CD4-positive, alpha-beta T cell treated with Interferon alpha-2 for 1 hour (primary cell): ENCODE data around the gene TBC1D8.

ENCODE experiments used
- DNase-seq, 2 donors: peaks; one replicate each; pipeline ENCODE4 v3.0.0-alpha.2; 2020 to 2022

Gene TBC1D8

GRCh38 chr2:100995309-100996075, 155.7 kb downstream of the TBC1D8 start:
- no peak for DNase-seq

DNA sequence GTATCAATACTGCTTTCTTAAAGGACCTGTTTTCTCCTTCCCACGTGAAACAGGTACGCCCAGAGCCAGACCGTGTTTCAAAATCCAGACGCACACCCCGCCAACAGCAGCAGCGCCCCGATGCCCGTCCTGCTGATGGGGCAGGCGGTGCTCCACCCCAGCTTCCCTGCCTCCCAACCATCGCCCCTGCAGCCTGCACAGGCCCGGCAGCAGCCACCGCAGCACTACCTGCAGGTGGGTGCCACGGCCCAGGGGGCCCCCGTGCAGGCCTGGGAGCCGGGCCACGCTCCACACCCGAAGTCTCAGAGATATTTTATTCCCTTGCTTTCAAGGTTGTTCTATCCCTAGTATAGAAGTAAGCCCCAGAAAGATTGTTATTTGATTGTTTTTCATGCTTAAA, 157.9 kb downstream of the TBC1D8 start:
- no peak for DNase-seq

DNA sequence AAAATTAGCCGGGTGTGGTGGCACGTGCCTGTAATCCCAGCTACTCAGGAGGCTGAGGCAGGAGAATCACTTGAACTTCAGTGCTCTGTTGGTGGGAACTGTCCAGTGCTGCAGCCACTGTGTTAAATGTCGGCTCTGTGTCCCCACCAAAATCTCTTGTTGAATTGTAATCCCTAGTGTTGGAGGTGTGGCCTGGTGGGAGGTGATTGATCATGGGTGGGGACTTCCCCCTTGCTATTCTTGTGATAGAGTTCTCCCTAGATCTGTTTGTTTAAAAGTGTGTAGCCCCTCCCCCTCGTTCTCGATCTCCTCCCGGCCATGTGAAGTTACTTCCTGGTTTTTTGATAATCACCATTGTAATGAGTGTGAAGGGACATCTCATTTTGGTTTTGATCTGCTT, 158.9 kb downstream of the TBC1D8 start:
- DNase-seq = no peak

GRCh38 chr2:100991404-100991773, 159.8 kb downstream of the TBC1D8 start:
- DNase-seq = no peak

- DNase-seq = no peak
Measured at GRCh38 chr2:100990650-100991403, 160.4 kb downstream of the TBC1D8 start.

GRCh38 chr2:100990166-100990565, 161.0 kb downstream of the TBC1D8 start:
- no peak for DNase-seq

- no peak for DNase-seq
Measured at GRCh38 chr2:100989666-100990065, 161.5 kb downstream of the TBC1D8 start.

GRCh38 chr2:100988630-100989417, 162.4 kb downstream of the TBC1D8 start:
- no peak for DNase-seq

GRCh38 chr2:100987974-100988373, 163.2 kb downstream of the TBC1D8 start:
- no peak for DNase-seq

DNA sequence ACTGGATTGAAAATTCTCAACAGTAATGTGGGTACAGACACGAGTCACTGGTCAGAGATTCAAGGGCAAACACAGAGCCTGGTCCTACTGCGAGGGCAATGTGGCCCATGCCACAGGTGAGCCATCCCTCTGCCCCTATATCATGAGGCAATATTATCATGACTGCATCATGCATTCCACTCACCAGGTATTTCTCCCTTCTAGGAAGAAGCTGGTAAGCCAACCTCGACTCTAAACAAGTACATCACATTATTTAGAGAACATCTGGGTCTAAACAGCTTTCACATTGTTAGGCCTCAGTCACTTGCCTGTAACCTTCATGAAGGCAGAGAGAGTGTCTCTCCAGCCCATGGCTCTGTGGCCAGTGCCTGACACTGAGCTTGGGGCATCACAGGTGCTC, 163.6 kb downstream of the TBC1D8 start:
- no peak for DNase-seq

- no peak for DNase-seq
Measured at GRCh38 chr2:100986157-100986556, 165.0 kb downstream of the TBC1D8 start.

GRCh38 chr2:100984892-100985307, 166.3 kb downstream of the TBC1D8 start:
- peak; percentile 74 to 79 for DNase-seq

- DNase-seq = no peak
Measured at GRCh38 chr2:100983684-100984310, 167.4 kb downstream of the TBC1D8 start.

DNA sequence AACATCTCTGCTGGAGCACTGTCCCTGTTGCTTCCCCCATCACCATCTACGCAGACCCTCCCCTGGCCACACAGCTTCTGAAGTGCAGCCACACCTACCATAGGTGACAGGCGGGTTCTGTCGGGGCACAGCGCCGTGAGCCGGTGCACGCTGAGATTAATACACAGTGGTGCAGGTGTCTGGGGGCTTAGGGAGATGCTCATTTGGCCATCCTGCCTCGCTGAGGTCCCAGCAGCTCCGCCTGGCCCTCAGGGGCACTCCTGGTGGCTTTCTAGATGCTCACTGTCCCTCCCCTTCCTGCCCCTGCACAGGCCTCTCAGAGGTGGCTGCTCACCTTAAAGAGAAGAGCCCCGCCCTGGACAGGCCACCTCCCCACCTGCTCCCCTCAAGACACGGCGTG, 168.0 kb downstream of the TBC1D8 start:
- no peak for DNase-seq

DNA sequence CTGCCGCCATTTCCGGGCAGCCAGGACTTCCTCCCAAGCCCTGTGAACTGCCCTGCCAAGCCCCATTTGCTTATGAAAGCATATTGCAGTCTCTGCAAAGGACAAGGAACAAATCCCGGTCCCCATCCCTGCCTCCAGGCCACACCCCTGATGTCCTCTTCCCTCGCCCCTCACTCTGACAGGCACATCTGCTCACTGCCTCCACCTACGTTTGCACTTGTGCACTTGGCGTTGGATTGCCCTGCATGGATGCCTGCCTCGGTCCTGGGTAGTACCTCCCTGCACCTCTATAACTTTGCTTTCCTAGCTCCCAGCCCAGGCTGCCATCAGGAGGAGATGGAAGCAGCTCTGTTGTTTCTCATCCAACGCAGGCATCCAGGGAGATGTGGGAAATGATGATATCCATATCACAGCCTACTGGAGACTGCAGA, 168.7 kb downstream of the TBC1D8 start:
- DNase-seq = no peak

DNA sequence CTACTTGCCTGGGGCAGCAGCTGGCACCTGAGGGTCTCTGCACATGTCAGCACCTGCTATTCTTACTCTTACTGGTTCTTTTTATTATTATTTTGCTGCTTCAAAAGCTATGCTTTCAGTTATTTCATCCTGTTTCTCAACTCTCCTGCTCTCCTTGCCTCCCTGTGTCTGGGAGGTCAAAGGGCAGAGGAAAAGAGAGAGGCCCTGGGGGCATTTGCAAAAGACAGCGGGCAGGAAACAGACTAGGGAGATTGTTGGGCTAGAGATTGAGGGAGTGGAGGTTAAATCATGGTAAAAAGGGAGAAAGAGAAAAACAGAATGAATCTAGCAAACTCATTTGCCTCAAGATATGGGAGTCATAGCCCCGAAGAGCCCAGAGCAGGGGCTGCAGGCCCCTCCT, 170.2 kb downstream of the TBC1D8 start:
- no peak for DNase-seq

GRCh38 chr2:100980046-100980445, 171.1 kb downstream of the TBC1D8 start:
- DNase-seq = no peak

GRCh38 chr2:100978582-100979191, 172.5 kb downstream of the TBC1D8 start:
- DNase-seq = no peak

DNA sequence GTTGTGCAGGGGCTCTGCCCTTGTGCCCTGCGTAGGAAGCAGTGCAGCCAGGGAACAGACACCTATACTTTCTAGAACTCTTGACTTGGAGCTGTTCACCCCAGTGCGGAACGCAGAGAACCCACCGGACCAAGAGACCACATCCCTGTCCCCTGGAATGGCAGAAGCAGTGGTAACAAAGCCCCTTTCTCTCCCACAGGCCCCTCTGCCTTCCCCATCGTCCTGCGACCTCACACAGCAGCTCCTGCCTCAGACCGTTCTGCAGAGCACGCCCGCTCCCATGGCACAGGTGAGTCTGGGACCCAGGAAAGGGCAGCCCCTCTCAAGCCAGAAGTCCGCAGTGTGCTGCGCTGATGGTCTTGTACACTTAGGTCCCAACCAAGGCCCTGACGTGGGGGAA, 173.7 kb downstream of the TBC1D8 start:
- no peak for DNase-seq

- DNase-seq = no peak
Measured at GRCh38 chr2:100976645-100977391, 174.4 kb downstream of the TBC1D8 start.

DNA sequence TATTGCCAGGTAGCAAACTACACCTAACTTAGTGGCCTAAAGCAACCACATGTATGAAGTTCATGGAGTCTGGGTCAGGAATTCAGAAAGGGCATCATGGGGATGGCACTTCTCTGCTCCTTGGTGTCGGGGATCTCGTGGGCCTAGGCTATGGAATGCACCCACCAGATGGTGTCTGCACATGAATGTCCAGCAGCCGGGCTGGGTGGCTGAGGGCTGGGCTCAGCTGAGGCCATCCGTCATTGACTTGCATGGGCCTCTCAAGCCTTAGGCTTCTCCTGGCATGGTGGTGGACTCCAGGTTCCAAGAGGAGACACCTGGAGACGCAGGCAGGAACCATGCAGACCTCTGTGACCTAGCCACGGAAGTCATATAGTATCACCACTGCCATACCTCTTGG, 175.1 kb downstream of the TBC1D8 start:
- no peak for DNase-seq

DNA sequence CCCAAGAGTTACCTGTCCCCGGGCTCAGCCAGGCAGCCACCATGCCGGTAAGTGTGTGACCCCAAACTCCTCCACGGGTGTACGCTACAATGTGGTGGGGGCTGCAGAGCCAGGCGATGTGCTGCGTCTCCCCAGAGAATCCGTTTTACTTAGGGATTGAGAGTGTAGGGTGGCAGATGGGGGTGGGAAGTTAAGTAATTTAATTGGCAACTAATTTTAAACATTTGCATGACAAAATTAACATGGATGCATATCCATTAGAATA, 175.7 kb downstream of the TBC1D8 start:
- no peak for DNase-seq
